ENCODE measurements around the gene SH2B3. TPM values are rescaled to one million over a fixed set of nuclear protein-coding genes. Genes with fewer than 3 reads are reported as not detected.

The SH2B3 gene
- total RNA-seq, 1 experiment from 2014 or later, result 40.3 TPM

DNA sequence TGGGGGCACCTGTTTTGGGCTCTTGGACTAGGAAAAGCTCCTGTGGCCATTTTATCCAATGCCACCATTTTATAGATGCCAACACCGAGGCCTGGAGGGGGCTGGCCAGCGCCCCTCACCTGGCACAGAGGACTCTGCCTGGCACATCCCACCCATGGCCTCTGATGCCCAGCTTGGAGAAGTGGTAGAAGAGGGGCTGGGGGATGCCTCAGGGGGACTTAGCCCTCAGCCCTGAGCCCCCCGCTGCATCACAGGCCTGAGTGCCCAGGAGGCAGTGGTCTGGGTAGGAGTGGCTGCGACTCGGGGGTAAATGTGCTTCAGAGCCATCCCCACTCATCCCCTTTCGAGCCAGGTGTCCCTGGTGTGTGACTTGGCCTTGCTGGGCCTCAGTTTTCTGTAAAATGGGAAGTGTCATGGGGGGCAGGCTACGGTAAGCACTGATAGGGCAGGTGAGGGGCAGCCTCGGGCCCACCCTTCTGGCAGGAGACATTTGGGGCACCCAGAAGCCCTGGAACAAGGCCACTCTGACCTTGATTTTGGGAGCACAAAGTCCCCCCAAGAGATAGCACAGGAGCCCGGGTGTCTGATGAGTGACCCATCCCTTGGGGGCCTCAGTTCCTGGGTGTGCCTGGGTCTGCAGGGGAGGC, 22.5 kb downstream of the SH2B3 start:
- Histone ChIP-seq H3K23ac (ENCODE audit: insufficient read length, low read depth, low read length) (no peak overlapping the region), H3K4me2 (ENCODE audit: insufficient read depth, insufficient read length, low read length) (no peak overlapping the region), H2AK5ac (ENCODE audit: insufficient read length, low read length) (no peak overlapping the region), H2BK12ac (ENCODE audit: insufficient read length, low read depth, low read length) (no peak overlapping the region), H4K8ac (replicated peaks; ENCODE audit: insufficient read length, low read depth, low read length) (no peak overlapping the region), H4K91ac (ENCODE audit: insufficient read length, low read depth, low read length) (no peak overlapping the region), H3K4me1 (ENCODE audit: insufficient read depth, low read length) (peaks cover 2% of the 10 kb centered on the region; the same call in 1 of the 2 replicates), H3K56ac (ENCODE audit: insufficient read length, low read depth, low read length) (no peak overlapping the region), H3K79me1 (ENCODE audit: insufficient read depth, low read depth, low read length, poor library complexity, severe bottlenecking) (peaks cover 4% of the 10 kb centered on the region), H3K18ac (ENCODE audit: insufficient read length, low read depth, low read length) (no peak overlapping the region), H4K5ac (ENCODE audit: insufficient read length, low read depth, low read length) (no peak overlapping the region), H3K27ac (ENCODE audit: insufficient read length, low read depth, low read length) (no peak overlapping the region), H2BK20ac (ENCODE audit: low read depth, low read length, poor library complexity, severe bottlenecking) (no peak overlapping the region), H3K23me2 (ENCODE audit: insufficient read length, low read depth, low read length, poor library complexity, severe bottlenecking) (peaks cover 2% of the 10 kb centered on the region), H3K9ac (ENCODE audit: extremely low read depth, insufficient read length, low read length) (no peak overlapping the region), H3K4ac (ENCODE audit: low read depth, low read length) (no peak overlapping the region), H4K20me1 (ENCODE audit: control insufficient read depth, insufficient read depth, insufficient read length) (no peaks in the 10 kb centered on the region), H3T11ph (ENCODE audit: low read length) (no peak overlapping the region), H3K9me3 (ENCODE audit: control insufficient read depth, low read depth, low read length) (no peaks in the 10 kb centered on the region), H3K27me3 (ENCODE audit: insufficient read depth, low read length) (no peaks in the 10 kb centered on the region), H2BK120ac (ENCODE audit: low read depth, low read length, poor library complexity, severe bottlenecking) (no peak overlapping the region), H2BK15ac (ENCODE audit: low read depth, low read length) (no peak overlapping the region), H2BK5ac (ENCODE audit: insufficient read length, low read length) (no peak overlapping the region), H2AFZ (ENCODE audit: low read length) (no peak overlapping the region), H3K14ac (ENCODE audit: insufficient read depth, low read length) (no peak overlapping the region), H3K79me2 (ENCODE audit: insufficient read depth, low read length) (peaks cover 2% of the 10 kb centered on the region; the same call in 1 of the 2 replicates)
- Mint-ChIP-seq H3K36me3 (ENCODE audit: insufficient read depth in 1 of 3, low read depth in 3 of 3) (peaks cover 0 to 2% (median 0%) of the 10 kb centered on the region in 3 experiments; a peak in 1 of 7 replicates), H3K27me3 (ENCODE audit: low read depth) (no peaks in the 10 kb centered on the region), H3K4me1 (peaks cover 33 to 41% of the 10 kb centered on the region in 2 experiments), H3K27ac (peak overlapping the region in 1 of 3 experiments; percentile 88; a peak in 2 of 7 replicates), H3K4me3 (no peak overlapping the region; a peak in 1 of 5 replicates), H3K9me3 (no peaks in the 10 kb centered on the region)
- WGBS (ENCODE audit: extremely low coverage, insufficient read length, low lambda C conversion rate), result no CpG with 5 or more reads among the region's 9 CpGs
- TF ChIP-seq, protein P1, sequence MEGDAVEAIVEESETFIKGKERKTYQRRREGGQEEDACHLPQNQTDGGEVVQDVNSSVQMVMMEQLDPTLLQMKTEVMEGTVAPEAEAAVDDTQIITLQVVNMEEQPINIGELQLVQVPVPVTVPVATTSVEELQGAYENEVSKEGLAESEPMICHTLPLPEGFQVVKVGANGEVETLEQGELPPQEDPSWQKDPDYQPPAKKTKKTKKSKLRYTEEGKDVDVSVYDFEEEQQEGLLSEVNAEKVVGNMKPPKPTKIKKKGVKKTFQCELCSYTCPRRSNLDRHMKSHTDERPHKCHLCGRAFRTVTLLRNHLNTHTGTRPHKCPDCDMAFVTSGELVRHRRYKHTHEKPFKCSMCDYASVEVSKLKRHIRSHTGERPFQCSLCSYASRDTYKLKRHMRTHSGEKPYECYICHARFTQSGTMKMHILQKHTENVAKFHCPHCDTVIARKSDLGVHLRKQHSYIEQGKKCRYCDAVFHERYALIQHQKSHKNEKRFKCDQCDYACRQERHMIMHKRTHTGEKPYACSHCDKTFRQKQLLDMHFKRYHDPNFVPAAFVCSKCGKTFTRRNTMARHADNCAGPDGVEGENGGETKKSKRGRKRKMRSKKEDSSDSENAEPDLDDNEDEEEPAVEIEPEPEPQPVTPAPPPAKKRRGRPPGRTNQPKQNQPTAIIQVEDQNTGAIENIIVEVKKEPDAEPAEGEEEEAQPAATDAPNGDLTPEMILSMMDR (conservative IDR thresholded peaks at IDR 0.05), result no peak
- no peak for DNase-seq

Measured in H9 (cell line).